Ishikawa (cell line): Measurements from ENCODE around the gene RSBN1.

ENCODE experiments used
- CEBPB ChIP-seq: IDR thresholded peaks from 2 replicates; pipeline ENCODE4 v1.6.1; 2012
- CREB1 ChIP-seq: IDR thresholded peaks from 2 replicates; pipeline ENCODE4 v1.6.1; 2012; ENCODE audit warnings: low read depth
- EGR1 ChIP-seq: IDR thresholded peaks from 2 replicates; pipeline ENCODE4 v1.6.1; 2012
- EP300 ChIP-seq: IDR thresholded peaks from 2 replicates; pipeline ENCODE4 v1.6.1; 2012; ENCODE audit warnings: borderline replicate concordance
- FOXM1 ChIP-seq: IDR thresholded peaks from 2 replicates; pipeline ENCODE4 v1.6.1; 2012; ENCODE audit warnings: low read depth, borderline replicate concordance
- MAX ChIP-seq: IDR thresholded peaks from 2 replicates; pipeline ENCODE4 v1.6.1; 2012
- NFIC ChIP-seq: IDR thresholded peaks from 2 replicates; pipeline ENCODE4 v1.6.1; 2012
- RAD21 ChIP-seq: IDR thresholded peaks from 2 replicates; pipeline ENCODE4 v1.6.1; 2012; ENCODE audit warnings: low read depth
- REST ChIP-seq: IDR thresholded peaks from 2 replicates; pipeline ENCODE4 v1.6.1; 2012; ENCODE audit warnings: low read depth, mild to moderate bottlenecking
- TAF1 ChIP-seq: IDR thresholded peaks from 2 replicates; pipeline ENCODE4 v1.6.1; 2012; ENCODE audit warnings: low read depth, mild to moderate bottlenecking
- TCF12 ChIP-seq: IDR thresholded peaks from 2 replicates; pipeline ENCODE4 v1.6.1; 2012; ENCODE audit warnings: low read depth
- TEAD4 ChIP-seq: IDR thresholded peaks from 2 replicates; pipeline ENCODE4 v1.6.1; 2012
- USF1 ChIP-seq: IDR thresholded peaks from 2 replicates; pipeline ENCODE4 v1.6.1; 2012
- YY1 ChIP-seq: IDR thresholded peaks from 2 replicates; pipeline ENCODE4 v1.6.1; 2012; ENCODE audit warnings: low read depth
- ZBTB7A ChIP-seq: IDR thresholded peaks from 2 replicates; pipeline ENCODE4 v1.6.1; 2012; ENCODE audit warnings: low read depth

The RSBN1 gene

GRCh38 chr1:113850127-113850796 is 38.0 kb upstream of the RSBN1 start:
- TF ChIP-seq RAD21, result no peak

- TF ChIP-seq TCF12, result no peak
Measured at GRCh38 chr1:113849072-113849471, 36.8 kb upstream of the RSBN1 start.

GRCh38 chr1:113846391-113847035 is 34.2 kb upstream of the RSBN1 start:
- no peak for TF ChIP-seq TCF12
- no peak for TF ChIP-seq NFIC
- TF ChIP-seq ZBTB7A, result no peak
- TF ChIP-seq MAX, result no peak
- TF ChIP-seq FOXM1, result no peak
- TF ChIP-seq TEAD4, result no peak
- no peak for TF ChIP-seq CEBPB
- TF ChIP-seq REST, result no peak
- no peak for TF ChIP-seq TAF1
- no peak for TF ChIP-seq RAD21
- no peak for TF ChIP-seq CREB1
- TF ChIP-seq EP300, result no peak
- no peak for TF ChIP-seq USF1

- TF ChIP-seq REST (no peak), EGR1 (no peak), EP300 (no peak), USF1 (no peak), YY1 (no peak), TAF1 (no peak), FOXM1 (no peak), TCF12 (no peak), CEBPB (no peak), CREB1 (no peak), RAD21 (no peak), MAX (no peak), ZBTB7A (no peak), TEAD4 (no peak), NFIC (no peak)
Measured at GRCh38 chr1:113836534-113836933, 24.3 kb upstream of the RSBN1 start.

- TF ChIP-seq TAF1 (no peak), ZBTB7A (no peak), CEBPB (no peak), RAD21 (peak; percentile 77), MAX (no peak), REST (no peak)
Measured at GRCh38 chr1:113835686-113836290, 23.5 kb upstream of the RSBN1 start.
